Activated CD4-positive, CD25-positive, alpha-beta regulatory T cell treated with anti-CD3 and anti-CD28 coated beads, Interleukin-2, amount 50 U/mL, for 72 hours (primary cell): ENCODE data around the gene SCIN.
"Not testable (repeated sequence)": the region's sequence is repeated elsewhere in the genome, so short reads cannot be mapped to it uniquely, and the experiment has no call there.

Source experiments
- DNase-seq: peaks from one replicate; pipeline ENCODE4 v3.0.0; 2021

The SCIN gene

GRCh38 chr7:12619461-12620069 is 49.0 kb downstream of the SCIN start:
- DNase-seq = no peak

GRCh38 chr7:12620371-12620770 is 49.9 kb downstream of the SCIN start:
- no peak for DNase-seq

GRCh38 chr7:12623223-12623622 is 52.7 kb downstream of the SCIN start:
- no peak for DNase-seq

- DNase-seq = no peak
These were observed 53.5 kb downstream of the SCIN start for GRCh38 chr7:12623885-12624498.

GRCh38 chr7:12625836-12626235 is 55.3 kb downstream of the SCIN start:
- DNase-seq = no peak

GRCh38 chr7:12629816-12630512 is 59.4 kb downstream of the SCIN start:
- DNase-seq = no peak

- no peak for DNase-seq
These were observed 59.9 kb downstream of the SCIN start for GRCh38 chr7:12630513-12630819.

GRCh38 chr7:12633582-12633981 is 63.1 kb downstream of the SCIN start:
- DNase-seq = no peak

GRCh38 chr7:12635830-12636229 is 65.3 kb downstream of the SCIN start:
- no peak for DNase-seq

- DNase-seq = no peak
These were observed 66.8 kb downstream of the SCIN start for GRCh38 chr7:12637328-12637727.

- DNase-seq = no peak
These were observed 67.5 kb downstream of the SCIN start for GRCh38 chr7:12637819-12638592.

- no peak for DNase-seq
These were observed 68.4 kb downstream of the SCIN start for GRCh38 chr7:12638851-12639456.

- no peak for DNase-seq
These were observed 70.0 kb downstream of the SCIN start for GRCh38 chr7:12640299-12641096.

GRCh38 chr7:12641196-12641595 is 70.7 kb downstream of the SCIN start:
- no peak for DNase-seq

- no peak for DNase-seq
These were observed 72.0 kb downstream of the SCIN start for GRCh38 chr7:12642508-12642907.

GRCh38 chr7:12643001-12643643 is 72.6 kb downstream of the SCIN start:
- no peak for DNase-seq

GRCh38 chr7:12643644-12644043 is 73.1 kb downstream of the SCIN start:
- no peak for DNase-seq

- DNase-seq = not testable (repeated sequence)
These were observed 74.7 kb downstream of the SCIN start for GRCh38 chr7:12645212-12645611.

GRCh38 chr7:12646139-12646538 is 75.6 kb downstream of the SCIN start:
- DNase-seq = no peak

GRCh38 chr7:12647364-12648219 is 77.1 kb downstream of the SCIN start:
- DNase-seq = no peak

- DNase-seq = no peak
These were observed 78.3 kb downstream of the SCIN start for GRCh38 chr7:12648704-12649261.
